ENCODE results near the gene OLFM1.

Gene OLFM1

DNA sequence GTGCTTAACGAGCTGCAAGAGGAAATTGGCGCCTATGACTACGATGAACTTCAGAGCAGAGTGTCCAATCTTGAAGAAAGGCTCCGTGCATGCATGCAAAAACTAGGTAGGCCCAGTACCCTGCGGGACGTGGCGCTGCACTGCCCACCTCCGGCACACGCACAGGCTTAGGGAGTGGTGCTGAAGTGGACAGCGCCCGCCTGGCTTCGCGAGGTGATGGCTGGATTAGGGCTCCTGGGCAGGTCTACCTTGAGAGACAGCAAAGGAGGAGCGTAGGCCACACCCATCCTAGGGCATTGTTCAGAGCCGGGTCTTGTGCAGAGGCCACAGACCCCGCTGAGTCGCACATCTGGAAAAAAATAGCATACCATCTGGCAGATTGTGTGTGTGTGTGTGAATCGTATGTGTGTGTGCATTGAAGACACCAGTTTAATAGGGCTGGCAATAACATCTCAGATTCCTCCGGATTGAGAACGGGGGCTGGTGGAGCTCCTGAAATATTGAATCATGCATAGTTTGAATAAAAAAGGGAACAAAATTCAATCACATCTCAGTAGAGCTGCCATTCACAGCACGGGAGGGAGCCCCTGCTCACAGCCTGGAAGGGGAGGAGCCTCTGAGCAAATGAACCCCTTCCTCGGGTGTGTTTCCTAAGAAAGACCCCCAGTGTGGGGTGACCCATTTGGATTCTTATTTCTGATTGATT lies 11.1 kb downstream of the OLFM1 start:
- peak; percentile 14 for DNase-seq (ENCODE audit: low read depth)
- H3K4me3 ChIP-seq (ENCODE audit: low read depth, low read length), result no peak overlapping the region
- no peak for TF ChIP-seq CTCF (conservative IDR thresholded peaks at IDR 0.05; ENCODE audit: low read depth, low read length)

- no peak overlapping the region for H3K4me3 ChIP-seq (ENCODE audit: low read depth, low read length)
- no peak for DNase-seq (ENCODE audit: low read depth)
- TF ChIP-seq CTCF (conservative IDR thresholded peaks at IDR 0.05; ENCODE audit: low read depth, low read length), result no peak
These were observed 12.1 kb downstream of the OLFM1 start for GRCh38 chr9:135099574-135099973.

DNA sequence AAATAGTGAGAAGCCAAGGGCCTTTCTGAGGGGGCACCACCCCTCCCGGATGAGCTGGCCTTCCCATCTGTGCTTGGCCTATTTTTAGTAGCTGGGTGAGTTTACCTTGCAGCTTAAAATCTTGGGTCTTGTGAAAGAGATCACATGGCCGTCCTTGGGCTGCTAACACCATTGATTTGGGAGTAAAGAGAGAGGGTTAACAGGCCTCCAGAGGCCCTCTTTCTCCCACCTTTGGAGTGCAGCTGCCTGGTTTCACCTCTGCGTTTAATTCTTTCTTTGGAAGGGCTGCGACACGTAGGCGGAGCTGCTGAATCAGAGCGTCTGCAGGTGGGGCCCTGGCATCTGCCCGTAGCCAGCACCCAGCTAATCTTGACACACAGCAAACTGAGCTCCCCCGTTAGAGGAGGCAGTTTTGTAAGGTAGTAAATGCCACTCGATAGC lies 12.8 kb downstream of the OLFM1 start:
- TF ChIP-seq CTCF (conservative IDR thresholded peaks at IDR 0.05; ENCODE audit: low read depth, low read length), result no peak
- no peak for DNase-seq (ENCODE audit: low read depth)
- H3K4me3 ChIP-seq (ENCODE audit: low read depth, low read length), result no peak overlapping the region

GRCh38 chr9:135100725-135101410 lies 13.4 kb downstream of the OLFM1 start:
- H3K4me3 ChIP-seq (ENCODE audit: low read depth, low read length), result no peak overlapping the region
- no peak for DNase-seq (ENCODE audit: low read depth)
- no peak for TF ChIP-seq CTCF (conservative IDR thresholded peaks at IDR 0.05; ENCODE audit: low read depth, low read length)

DNA sequence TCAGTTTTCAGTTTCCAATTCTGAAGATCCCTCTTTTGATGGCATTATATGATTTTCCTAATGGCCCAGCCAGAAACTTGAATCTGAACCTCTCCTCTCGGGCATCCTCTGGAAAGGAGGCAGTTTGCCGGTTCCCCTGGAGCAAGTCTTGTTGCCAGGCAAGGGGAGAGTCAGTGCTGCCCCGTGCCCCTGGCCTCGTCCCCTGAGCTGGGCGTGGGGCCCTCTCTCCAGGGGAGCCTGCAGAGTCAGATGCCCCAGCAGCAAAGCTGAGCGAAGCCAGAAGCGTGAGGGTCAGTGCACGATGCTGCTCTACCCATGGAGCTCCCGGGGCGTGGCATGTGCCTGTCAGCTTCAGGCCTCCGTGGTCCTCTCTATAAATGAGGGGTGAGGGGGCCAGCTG lies 14.0 kb downstream of the OLFM1 start:
- no peak for TF ChIP-seq CTCF (conservative IDR thresholded peaks at IDR 0.05; ENCODE audit: low read depth, low read length)
- no peak for DNase-seq (ENCODE audit: low read depth)
- no peak overlapping the region for H3K4me3 ChIP-seq (ENCODE audit: low read depth, low read length)

DNA sequence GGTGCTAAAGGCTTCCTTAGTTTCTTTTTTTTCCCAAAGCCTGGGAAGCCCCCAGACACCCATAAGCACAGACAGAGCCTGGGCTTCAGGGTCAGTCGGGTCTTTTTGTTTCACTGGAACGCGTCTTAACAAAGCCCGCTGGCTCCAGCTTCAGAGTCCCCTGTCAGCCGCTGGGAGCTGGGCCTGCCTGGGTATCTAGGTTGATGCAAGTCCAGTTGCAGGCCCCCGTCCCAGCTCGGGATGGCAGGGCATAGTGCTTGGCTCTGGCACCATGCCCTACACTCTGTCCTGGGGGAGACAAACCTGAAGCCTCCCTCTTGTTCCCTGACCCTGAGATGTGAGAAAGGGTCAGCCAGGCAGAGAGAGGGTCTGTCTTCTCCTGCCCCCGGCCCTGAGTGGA lies 14.5 kb downstream of the OLFM1 start:
- H3K4me3 ChIP-seq (ENCODE audit: low read depth, low read length), result no peak overlapping the region
- no peak for TF ChIP-seq CTCF (conservative IDR thresholded peaks at IDR 0.05; ENCODE audit: low read depth, low read length)
- no peak for DNase-seq (ENCODE audit: low read depth)

DNA sequence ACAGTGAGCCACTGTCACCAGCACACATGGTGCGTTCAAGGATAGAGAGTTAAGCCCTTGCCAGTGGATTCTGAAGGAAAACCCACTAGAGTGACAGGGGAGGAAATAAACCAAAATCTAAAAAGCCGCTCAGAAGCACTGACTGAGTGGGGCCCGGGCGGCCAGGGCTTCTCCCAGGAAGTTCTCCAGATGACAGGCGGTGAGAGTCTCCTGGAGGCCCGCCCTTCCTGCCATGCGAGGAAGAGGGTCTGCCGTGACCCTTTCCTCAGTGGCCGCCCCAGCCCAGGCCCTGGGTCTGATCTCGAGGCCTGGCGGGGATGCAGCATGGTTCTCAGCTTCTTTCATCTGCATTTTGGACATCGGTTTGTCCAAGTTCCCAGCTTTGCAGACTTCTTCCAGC lies 14.9 kb downstream of the OLFM1 start:
- no peak for DNase-seq (ENCODE audit: low read depth)
- TF ChIP-seq CTCF (conservative IDR thresholded peaks at IDR 0.05; ENCODE audit: low read depth, low read length), result no peak
- no peak overlapping the region for H3K4me3 ChIP-seq (ENCODE audit: low read depth, low read length)
